Measurements from ENCODE around the gene PAQR3. TPM values are rescaled to one million over a fixed set of nuclear protein-coding genes. Genes with fewer than 3 reads are reported as not detected.

Gene PAQR3
- total and polyA plus RNA-seq, 2 of the 4 experiments (the other 2 are of a cell fraction), result 11.5 to 11.8 TPM

GRCh38 chr4:78862314-78862737, 76.9 kb downstream of the PAQR3 start:
- no peak overlapping the region for H2AFZ ChIP-seq (replicated peaks; ENCODE audit: low read length, poor library complexity)
- no peak overlapping the region for H2BK20ac ChIP-seq (ENCODE audit: low read depth, low read length)
- H3K9me1 ChIP-seq (ENCODE audit: insufficient read depth, low read length), result no peaks in the 10 kb centered on the region; the same call in 1 of the 2 replicates
- H3K18ac ChIP-seq (ENCODE audit: low read depth, low read length), result no peak overlapping the region
- no peak overlapping the region for H2BK5ac ChIP-seq (ENCODE audit: low read depth, low read length, poor library complexity, severe bottlenecking)
- no peaks in the 10 kb centered on the region for H4K20me1 ChIP-seq (ENCODE audit: insufficient read depth, low read length)
- H3K27ac ChIP-seq (ENCODE audit: insufficient read depth, low read length), result no peak overlapping the region
- no peak overlapping the region for H3K14ac ChIP-seq (replicated peaks; ENCODE audit: low read depth, low read length)
- H2AK5ac ChIP-seq (ENCODE audit: low read depth, low read length), result no peak overlapping the region
- H3K9ac ChIP-seq (ENCODE audit: low read depth, low read length), result no peak overlapping the region
- peaks cover 9% of the 10 kb centered on the region in 2 experiments; a peak in 3 of 4 replicates for H3K79me1 ChIP-seq (ENCODE audit: low read depth in 1 of 2, low read length in 2 of 2)
- no peak overlapping the region for H3K23ac ChIP-seq (ENCODE audit: low read depth, low read length)
- no peaks in the 10 kb centered on the region for H3K4me1 ChIP-seq (ENCODE audit: control insufficient read depth, insufficient read depth, low read length)
- ChIA-PET CTCF (interaction anchor here (1.1 to 1.2 kb wide), 2 partner anchors 217 to 218 kb away, joined by 3 to 4 read pairs; no protein-coding TSS in a partner anchor), POLR2A (ENCODE audit: unreplicated experiment) (no interaction called here)
- H4K5ac ChIP-seq (ENCODE audit: low read depth, low read length), result no peak overlapping the region
- no TSS peak for BruUV-seq (replicated peaks)
- ATAC-seq (ENCODE audit: low read depth) (no peak), DNase-seq (no peak)
- peaks cover 4% of the 10 kb centered on the region for H3K36me3 ChIP-seq (ENCODE audit: control insufficient read depth, insufficient read depth, low read length)
- H3K9me3 ChIP-seq (ENCODE audit: control insufficient read depth, insufficient read depth, low read length), result no peaks in the 10 kb centered on the region
- H3K4me3 ChIP-seq (ENCODE audit: insufficient read depth, low read depth, low read length), result no peak overlapping the region
- no peak overlapping the region for H2BK120ac ChIP-seq (ENCODE audit: low read depth, low read length)
- no peak overlapping the region for H3K4me2 ChIP-seq (ENCODE audit: low read depth, low read length)
- H2AK9ac ChIP-seq (replicated peaks; ENCODE audit: low read depth, low read length, poor library complexity), result no peak overlapping the region
- no peaks in the 10 kb centered on the region for H3K27me3 ChIP-seq (ENCODE audit: control insufficient read depth, insufficient read depth, low read length)
- H3K56ac ChIP-seq (ENCODE audit: extremely low read depth, insufficient read depth, low read length), result no peak overlapping the region
- H2BK15ac ChIP-seq (ENCODE audit: low read depth, low read length), result no peak overlapping the region
- H3K4ac ChIP-seq (ENCODE audit: low read depth, low read length), result no peak overlapping the region
- TF ChIP-seq CEBPB (IDR thresholded peaks at IDR 0.05; ENCODE audit: low read depth, low read length), result 0 out of 2 replicates have a peak, but pooled peaks have one; percentile 2
- no peak for TF ChIP-seq SMC3 (IDR thresholded peaks at IDR 0.05; ENCODE audit: low read depth, low read length)
- TF ChIP-seq CHD1 (IDR thresholded peaks at IDR 0.05; ENCODE audit: low read depth, low read length), result no peak
- H4K91ac ChIP-seq (ENCODE audit: insufficient read depth, low read depth, low read length), result no peak overlapping the region
- no CpG with 5 or more reads among the region's 2 CpGs for WGBS, 2 experiments (ENCODE audit: extremely low coverage in 2 of 2, insufficient read length in 1 of 2)
- intact Hi-C loops (cut with micrococcal nuclease) (loop anchor here (5.0 kb wide), 1 partner anchor 805 kb away; the partner anchor contains the start of gene FRAS1), dilution Hi-C loops (cut with HindIII; ENCODE audit: low sequenced_read_pairs, unreplicated experiment) (loop anchor here (25.0 kb wide), 1 partner anchor 250 kb away; no protein-coding TSS in a partner anchor), in situ Hi-C loops (cut with MboI; ENCODE audit: low sequenced_read_pairs) (loop anchor here (25.0 kb wide), 1 partner anchor 900 kb away; no protein-coding TSS in a partner anchor)
- H4K8ac ChIP-seq (ENCODE audit: low read depth in 2 of 2, low read length in 2 of 2), result no peak overlapping the region

Small RNA genes within 50 kb of the gene (microRNA-seq; reads per million reads assigned to microRNA genes)
- not detected for gene RN7SL127P (ENCODE audit: insufficient read depth, insufficient read length)

Small RNA genes within 50 kb of the gene (small RNA-seq; reads per million reads assigned to genes)
- gene RN7SL127P, result 0 reads per million in 5 experiments

Other genes with a start within 250 kb of the PAQR3 start
- 46.1 and 59.7 TPM in 2 replicates for gene BMP2K, start 163.1 kb downstream of the PAQR3 start, total RNA-seq (2012; rRNA removed)
- gene BMP2K, start 163.1 kb downstream of the PAQR3 start, polyA plus RNA-seq (2012; rRNA removed), result 14.3 and 15.8 TPM in 2 replicates

Data from IMR-90 (cell line).